Fibroblast of pulmonary artery (primary cell): Measurements from ENCODE around the gene EPGN.

Experiments
- DNase-seq: peaks from one replicate; pipeline ENCODE4 v3.0.0-alpha.2; 2010; ENCODE audit warnings: low read depth
- H3K4me3 ChIP-seq: replicated peaks from 2 replicates; pipeline ENCODE4 v1.5.1; 2011; ENCODE audit warnings: low read depth, mild to moderate bottlenecking, control low read depth, low read length, moderate library complexity
- CTCF ChIP-seq: IDR thresholded peaks from 2 replicates; pipeline ENCODE4 v1.5.1; 2011; ENCODE audit warnings: mild to moderate bottlenecking, control low read depth, low read length, inconsistent platforms; ENCODE audit errors: missing control alignments

The EPGN gene

DNA sequence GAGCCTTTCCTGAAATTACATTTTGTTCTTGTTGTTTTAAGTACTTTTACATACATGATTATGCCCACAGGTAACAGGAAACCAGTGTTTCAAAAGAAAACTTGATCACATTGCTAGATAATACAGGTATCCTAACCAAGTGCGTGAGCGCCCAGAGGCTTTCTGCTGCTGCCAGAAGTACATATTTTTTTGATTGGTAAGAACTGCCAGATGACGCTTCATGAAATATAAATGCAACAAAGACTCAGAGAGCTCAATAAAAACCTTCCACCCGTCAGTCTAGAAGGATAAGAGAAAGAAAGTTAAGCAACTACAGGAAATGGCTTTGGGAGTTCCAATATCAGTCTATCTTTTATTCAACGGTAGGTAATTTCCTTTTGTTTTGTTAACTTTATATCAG lies at the start of gene EPGN:
Gene EPGN (plus strand): TSS at position 256 of the 400 bp plus-strand sequence. CDS start 64 bp downstream, at position 320.
- no peak for TF ChIP-seq CTCF
- H3K4me3 ChIP-seq, result no peak within 1 kb of the TSS
- peak; percentile 38 for DNase-seq

GRCh38 chr4:74258963-74259362 lies 49.3 kb upstream of the EPGN start:
- peak; percentile 90 for DNase-seq
- no peak overlapping the region for H3K4me3 ChIP-seq
- no peak for TF ChIP-seq CTCF

DNA sequence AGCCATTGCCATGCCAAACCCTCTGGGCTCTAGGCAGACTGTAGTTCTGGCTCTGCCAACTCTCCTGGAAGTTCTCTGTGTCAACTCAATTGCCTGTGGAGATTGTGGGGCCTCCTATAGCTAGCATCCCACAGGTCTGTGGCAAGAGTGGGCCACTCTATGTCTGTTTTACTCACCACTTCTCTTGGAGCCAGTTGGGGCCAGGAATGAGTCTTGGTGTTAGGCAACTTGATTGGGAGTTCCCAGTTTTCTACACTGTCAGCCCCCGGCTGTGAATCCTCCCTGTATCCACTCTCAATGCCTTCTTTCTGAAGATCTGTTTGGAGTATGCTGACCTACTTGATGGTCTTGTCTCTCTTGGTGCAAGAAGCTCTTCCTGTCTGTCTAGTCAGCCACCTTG lies 48.2 kb upstream of the EPGN start:
- TF ChIP-seq CTCF, result no peak
- no peak overlapping the region for H3K4me3 ChIP-seq
- no peak for DNase-seq

- H3K4me3 ChIP-seq, result no peak overlapping the region
- DNase-seq, result peak; percentile 39
- TF ChIP-seq CTCF, result no peak
These were observed 45.7 kb upstream of the EPGN start for GRCh38 chr4:74262522-74262921.

DNA sequence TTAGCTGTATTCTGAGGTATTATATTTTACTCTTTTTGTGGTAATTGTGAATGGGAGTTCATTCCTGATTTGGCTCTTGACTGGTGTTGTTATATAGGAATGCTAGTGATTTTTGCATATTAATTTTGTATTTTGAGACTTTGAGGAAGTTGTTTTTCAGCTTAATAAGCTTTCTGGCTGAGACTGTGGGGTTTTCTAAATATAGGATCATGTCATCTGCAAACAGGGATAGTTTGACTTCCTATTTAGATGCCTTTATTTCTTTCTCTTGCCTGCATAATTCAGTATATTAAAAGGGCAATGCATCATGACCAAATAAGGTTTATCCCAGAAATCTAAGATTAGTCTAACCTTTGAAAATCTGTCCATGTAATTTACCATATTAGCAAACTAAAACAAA lies 44.7 kb upstream of the EPGN start:
- TF ChIP-seq CTCF, result no peak
- no peak for DNase-seq
- H3K4me3 ChIP-seq, result no peak overlapping the region

DNA sequence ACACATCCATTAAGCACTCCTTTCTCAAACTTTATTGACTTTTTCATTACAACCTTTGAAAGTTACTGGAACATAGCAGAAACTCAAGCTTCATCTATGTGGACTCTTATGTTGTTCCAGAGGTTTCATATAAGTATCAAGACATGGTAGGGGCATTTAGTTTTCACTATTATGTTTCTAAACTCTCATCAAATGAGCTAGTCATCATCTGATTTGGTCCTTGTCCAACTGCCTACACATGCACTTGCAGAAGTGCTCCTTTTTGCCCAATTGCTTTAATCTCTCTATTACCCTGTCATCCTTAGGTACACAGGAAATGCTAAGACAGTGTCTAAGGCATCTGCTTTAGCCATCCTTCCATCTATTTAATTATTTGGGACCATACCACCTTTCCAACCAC lies 42.2 kb upstream of the EPGN start:
- H3K4me3 ChIP-seq, result no peak overlapping the region

More for the DNA sequence above, 42.2 kb upstream of the EPGN start:
- no peak for DNase-seq
- TF ChIP-seq CTCF, result no peak
